Effector memory CD4-positive, alpha-beta T cell (primary cell): Measurements from ENCODE around the gene KSR2.
"Not testable (repeated sequence)": the region's sequence is repeated elsewhere in the genome, so short reads cannot be mapped to it uniquely, and the experiment has no call there.

Source experiments
- DNase-seq, 3 donors: peaks; one replicate each; pipeline ENCODE4 v3.0.0-alpha.2; 2020
- H3K27ac ChIP-seq: 2 replicates; pipeline ENCODE4 v1.7.0; 2013; ENCODE audit warnings: mild to moderate bottlenecking, low read length, moderate library complexity; ENCODE audit not compliant: insufficient read depth, poor library complexity, severe bottlenecking
- H3K27me3 ChIP-seq: replicated peaks from 2 replicates; pipeline ENCODE4 v1.7.0; 2013; ENCODE audit warnings: mild to moderate bottlenecking, low read length; ENCODE audit not compliant: insufficient read depth, control insufficient read depth, poor library complexity, severe bottlenecking
- H3K36me3 ChIP-seq: 2 replicates; pipeline ENCODE4 v1.7.0; 2013; ENCODE audit warnings: mild to moderate bottlenecking, low read length, moderate library complexity; ENCODE audit not compliant: control insufficient read depth, insufficient read depth
- H3K4me1 ChIP-seq: 2 replicates; pipeline ENCODE4 v1.7.0; 2013; ENCODE audit warnings: low read length, mild to moderate bottlenecking; ENCODE audit not compliant: control insufficient read depth, insufficient read depth, poor library complexity, severe bottlenecking
- H3K4me3 ChIP-seq: 2 replicates; pipeline ENCODE4 v1.7.0; 2013; ENCODE audit warnings: low read length, low read depth, mild to moderate bottlenecking; ENCODE audit not compliant: insufficient read depth, poor library complexity, severe bottlenecking
- H3K9me3 ChIP-seq: 2 replicates; pipeline ENCODE4 v1.7.0; 2013; ENCODE audit warnings: mild to moderate bottlenecking, low read length, moderate library complexity; ENCODE audit not compliant: control insufficient read depth

KSR2 gene

GRCh38 chr12:117881517-117881916 lies 87.3 kb downstream of the KSR2 start:
- DNase-seq = no peak
- Histone ChIP-seq H3K36me3 (no peaks in the 10 kb centered on the region), H3K4me1 (no peaks in the 10 kb centered on the region)

GRCh38 chr12:117878605-117879004 lies 90.2 kb downstream of the KSR2 start:
- no peak overlapping the region for H3K4me3 ChIP-seq
- H3K27ac ChIP-seq = no peak overlapping the region
- H3K4me1 ChIP-seq = peaks cover 3% of the 10 kb centered on the region
- no peaks in the 10 kb centered on the region for H3K36me3 ChIP-seq
- no peaks in the 10 kb centered on the region for H3K27me3 ChIP-seq
- H3K9me3 ChIP-seq = no peaks in the 10 kb centered on the region
- no peak for DNase-seq

More at GRCh38 chr12:117881517-117881916, 87.3 kb downstream of the KSR2 start:
- Histone ChIP-seq H3K9me3 (no peaks in the 10 kb centered on the region), H3K27ac (no peak overlapping the region), H3K4me3 (no peak overlapping the region), H3K27me3 (no peaks in the 10 kb centered on the region)

GRCh38 chr12:117876436-117876816 lies 92.4 kb downstream of the KSR2 start:
- Histone ChIP-seq H3K27ac (no peak overlapping the region), H3K4me3 (no peak overlapping the region), H3K4me1 (peaks cover 3% of the 10 kb centered on the region), H3K27me3 (no peaks in the 10 kb centered on the region), H3K36me3 (no peaks in the 10 kb centered on the region), H3K9me3 (no peaks in the 10 kb centered on the region)
- DNase-seq = no peak

GRCh38 chr12:117875744-117876435 lies 92.9 kb downstream of the KSR2 start:
- peaks cover 3% of the 10 kb centered on the region for H3K4me1 ChIP-seq
- H3K9me3 ChIP-seq = no peaks in the 10 kb centered on the region
- H3K36me3 ChIP-seq = no peaks in the 10 kb centered on the region
- H3K4me3 ChIP-seq = no peak overlapping the region
- no peaks in the 10 kb centered on the region for H3K27me3 ChIP-seq
- DNase-seq = peak; percentile 20 to 56 (median 44)
- no peak overlapping the region for H3K27ac ChIP-seq

- H3K27ac ChIP-seq = no peak overlapping the region
- no peaks in the 10 kb centered on the region for H3K9me3 ChIP-seq
- no peak overlapping the region for H3K4me3 ChIP-seq
- no peaks in the 10 kb centered on the region for H3K27me3 ChIP-seq
- no peaks in the 10 kb centered on the region for H3K36me3 ChIP-seq
- peak; percentile 13 to 43 (median 28) for DNase-seq
- H3K4me1 ChIP-seq = peaks cover 3% of the 10 kb centered on the region
Observed at GRCh38 chr12:117874842-117875434, 93.9 kb downstream of the KSR2 start.

GRCh38 chr12:117874198-117874597 lies 94.6 kb downstream of the KSR2 start:
- H3K27ac ChIP-seq, H3K4me1 ChIP-seq, H3K27me3 ChIP-seq, H3K36me3 ChIP-seq, H3K4me3 ChIP-seq, H3K9me3 ChIP-seq, DNase-seq: not testable (repeated sequence)

GRCh38 chr12:117872546-117873169 lies 96.1 kb downstream of the KSR2 start:
- Histone ChIP-seq H3K27ac (no peak overlapping the region), H3K9me3 (no peaks in the 10 kb centered on the region), H3K4me1 (peaks cover 3% of the 10 kb centered on the region), H3K4me3 (no peak overlapping the region), H3K36me3 (no peaks in the 10 kb centered on the region), H3K27me3 (no peaks in the 10 kb centered on the region)
- no peak for DNase-seq

GRCh38 chr12:117869551-117869950 lies 99.2 kb downstream of the KSR2 start:
- no peaks in the 10 kb centered on the region for H3K9me3 ChIP-seq
- no peaks in the 10 kb centered on the region for H3K4me1 ChIP-seq
- no peaks in the 10 kb centered on the region for H3K36me3 ChIP-seq
- no peaks in the 10 kb centered on the region for H3K27me3 ChIP-seq
- DNase-seq = no peak
- H3K4me3 ChIP-seq = no peak overlapping the region
- no peak overlapping the region for H3K27ac ChIP-seq

- no peak overlapping the region for H3K4me3 ChIP-seq
- no peaks in the 10 kb centered on the region for H3K9me3 ChIP-seq
- no peaks in the 10 kb centered on the region for H3K36me3 ChIP-seq
- H3K27me3 ChIP-seq = no peaks in the 10 kb centered on the region
- no peak for DNase-seq
- H3K4me1 ChIP-seq = no peaks in the 10 kb centered on the region
- H3K27ac ChIP-seq = no peak overlapping the region
Observed at GRCh38 chr12:117867348-117867747, 101.4 kb downstream of the KSR2 start.

- H3K4me1 ChIP-seq = no peaks in the 10 kb centered on the region
- H3K4me3 ChIP-seq = no peak overlapping the region
- no peak for DNase-seq
- no peaks in the 10 kb centered on the region for H3K27me3 ChIP-seq
- no peak overlapping the region for H3K27ac ChIP-seq
- H3K36me3 ChIP-seq = no peaks in the 10 kb centered on the region
- H3K9me3 ChIP-seq = no peaks in the 10 kb centered on the region
Observed at GRCh38 chr12:117865505-117865904, 103.3 kb downstream of the KSR2 start.
